ENCODE measurements around the gene TAF3. TPM values are rescaled to one million over a fixed set of nuclear protein-coding genes. Genes with fewer than 3 reads are reported as not detected.

Gene TAF3
- total RNA-seq, 1 donor from 2014 or later, result 9.1 TPM

DNA sequence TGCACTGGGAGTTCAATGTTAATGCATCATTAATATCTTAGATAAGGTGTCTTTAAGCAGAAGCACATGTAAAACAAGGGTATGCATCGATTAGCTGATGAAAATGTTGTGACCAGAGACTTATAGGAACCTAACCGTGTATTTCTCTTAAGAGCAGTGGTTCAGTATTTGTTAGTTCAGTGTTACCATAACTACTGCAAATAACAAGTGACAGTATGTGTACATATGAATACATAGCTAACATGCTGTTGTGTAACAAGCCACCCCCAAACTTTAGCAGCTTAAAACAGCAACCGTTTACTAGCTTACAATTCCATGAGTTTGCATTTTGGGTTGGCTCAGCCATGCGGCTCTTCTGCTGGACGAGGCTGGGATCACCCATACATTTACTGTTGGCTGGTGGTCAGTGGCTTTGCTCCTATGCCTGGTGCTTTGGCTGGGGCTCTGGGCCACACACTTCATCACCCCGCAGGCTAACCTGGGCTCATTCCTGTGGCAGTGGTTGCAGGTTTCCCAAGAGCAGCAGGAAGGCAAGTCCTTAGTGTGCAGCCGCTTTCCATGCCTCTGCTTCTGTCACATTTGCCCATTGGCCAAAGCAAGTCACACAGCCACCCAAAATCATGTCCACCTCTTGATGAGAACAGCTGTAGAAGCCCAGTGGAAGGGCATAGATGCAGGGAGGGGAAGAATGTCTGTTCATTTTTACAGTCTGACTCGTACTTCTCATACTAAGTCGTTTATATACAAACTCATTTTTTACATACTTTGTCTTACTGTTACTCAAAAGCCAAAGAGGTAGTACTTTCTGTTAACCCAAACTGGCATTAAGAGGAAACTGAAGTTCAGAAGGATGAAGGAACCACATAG is 132.9 kb downstream of the TAF3 start:
- no peaks in the 10 kb centered on the region for H3K27me3 Mint-ChIP-seq (ENCODE audit: unreplicated experiment)
- H3K27ac Mint-ChIP-seq (ENCODE audit: unreplicated experiment), result no peak overlapping the region
- H3K36me3 Mint-ChIP-seq (ENCODE audit: unreplicated experiment), result no peaks in the 10 kb centered on the region
- no peak overlapping the region for H3K4me3 Mint-ChIP-seq (ENCODE audit: unreplicated experiment)
- TF ChIP-seq, protein P1, sequence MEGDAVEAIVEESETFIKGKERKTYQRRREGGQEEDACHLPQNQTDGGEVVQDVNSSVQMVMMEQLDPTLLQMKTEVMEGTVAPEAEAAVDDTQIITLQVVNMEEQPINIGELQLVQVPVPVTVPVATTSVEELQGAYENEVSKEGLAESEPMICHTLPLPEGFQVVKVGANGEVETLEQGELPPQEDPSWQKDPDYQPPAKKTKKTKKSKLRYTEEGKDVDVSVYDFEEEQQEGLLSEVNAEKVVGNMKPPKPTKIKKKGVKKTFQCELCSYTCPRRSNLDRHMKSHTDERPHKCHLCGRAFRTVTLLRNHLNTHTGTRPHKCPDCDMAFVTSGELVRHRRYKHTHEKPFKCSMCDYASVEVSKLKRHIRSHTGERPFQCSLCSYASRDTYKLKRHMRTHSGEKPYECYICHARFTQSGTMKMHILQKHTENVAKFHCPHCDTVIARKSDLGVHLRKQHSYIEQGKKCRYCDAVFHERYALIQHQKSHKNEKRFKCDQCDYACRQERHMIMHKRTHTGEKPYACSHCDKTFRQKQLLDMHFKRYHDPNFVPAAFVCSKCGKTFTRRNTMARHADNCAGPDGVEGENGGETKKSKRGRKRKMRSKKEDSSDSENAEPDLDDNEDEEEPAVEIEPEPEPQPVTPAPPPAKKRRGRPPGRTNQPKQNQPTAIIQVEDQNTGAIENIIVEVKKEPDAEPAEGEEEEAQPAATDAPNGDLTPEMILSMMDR (IDR thresholded peaks at IDR 0.05), result no peak
- H3K4me1 Mint-ChIP-seq (ENCODE audit: unreplicated experiment), result peaks cover 34% of the 10 kb centered on the region
- H3K9me3 Mint-ChIP-seq (ENCODE audit: unreplicated experiment), result no peaks in the 10 kb centered on the region
- no peak for DNase-seq (ENCODE audit: extremely low spot score, unreplicated experiment)

DNA sequence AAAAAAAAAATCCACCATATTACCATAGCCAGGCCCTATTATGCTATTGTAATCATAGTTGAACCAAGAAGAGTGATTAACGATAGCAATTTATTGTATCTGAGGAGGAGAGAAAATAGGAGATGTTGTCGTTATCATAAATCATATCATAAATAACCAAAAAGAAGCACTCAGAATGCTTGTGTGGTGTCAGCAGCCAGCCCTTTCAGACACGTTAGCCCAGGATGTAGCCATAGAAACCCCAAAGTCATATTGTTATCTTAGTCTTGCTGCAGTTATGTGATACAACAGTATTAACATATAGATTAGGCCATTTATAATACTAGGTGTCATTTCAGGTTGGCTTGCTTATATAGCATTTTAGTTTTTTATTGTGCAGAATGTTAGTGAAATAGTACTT is 134.0 kb downstream of the TAF3 start:
- TF ChIP-seq, protein P1 (IDR thresholded peaks at IDR 0.05), result no peak

DNA sequence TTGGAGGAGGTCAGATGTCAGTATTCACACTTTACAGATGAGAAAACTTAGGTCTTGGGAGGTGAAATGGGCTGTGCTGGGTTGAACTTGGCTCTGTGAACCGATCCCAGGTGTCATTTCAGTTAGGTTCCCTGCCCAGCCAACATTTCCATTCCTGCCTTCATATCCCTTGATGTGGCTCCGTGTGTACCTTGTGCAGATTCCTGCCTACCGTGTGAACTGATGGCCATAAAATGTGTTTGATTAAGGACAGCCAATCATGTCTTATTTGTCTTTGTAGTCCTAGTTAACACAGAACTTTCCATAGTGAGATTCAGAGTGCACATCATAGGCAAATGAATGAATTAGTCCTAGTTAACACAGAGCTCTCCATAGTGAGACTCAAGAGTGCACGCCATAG is 135.1 kb downstream of the TAF3 start:
- H3K9me3 Mint-ChIP-seq (ENCODE audit: unreplicated experiment), result no peaks in the 10 kb centered on the region
- TF ChIP-seq, protein P1 (IDR thresholded peaks at IDR 0.05), result no peak
- no peaks in the 10 kb centered on the region for H3K27me3 Mint-ChIP-seq (ENCODE audit: unreplicated experiment)
- H3K27ac Mint-ChIP-seq (ENCODE audit: unreplicated experiment), result no peak overlapping the region
- H3K4me3 Mint-ChIP-seq (ENCODE audit: unreplicated experiment), result no peak overlapping the region
- H3K36me3 Mint-ChIP-seq (ENCODE audit: unreplicated experiment), result no peaks in the 10 kb centered on the region
- H3K4me1 Mint-ChIP-seq (ENCODE audit: unreplicated experiment), result peaks cover 30% of the 10 kb centered on the region
- DNase-seq (ENCODE audit: extremely low spot score, unreplicated experiment), result no peak

More for the DNA sequence above, 134.0 kb downstream of the TAF3 start:
- H3K36me3 Mint-ChIP-seq (ENCODE audit: unreplicated experiment), result no peaks in the 10 kb centered on the region
- no peak overlapping the region for H3K27ac Mint-ChIP-seq (ENCODE audit: unreplicated experiment)
- H3K27me3 Mint-ChIP-seq (ENCODE audit: unreplicated experiment), result no peaks in the 10 kb centered on the region
- H3K4me3 Mint-ChIP-seq (ENCODE audit: unreplicated experiment), result no peak overlapping the region
- H3K9me3 Mint-ChIP-seq (ENCODE audit: unreplicated experiment), result no peaks in the 10 kb centered on the region
- H3K4me1 Mint-ChIP-seq (ENCODE audit: unreplicated experiment), result peaks cover 39% of the 10 kb centered on the region
- no peak for DNase-seq (ENCODE audit: extremely low spot score, unreplicated experiment)

DNA sequence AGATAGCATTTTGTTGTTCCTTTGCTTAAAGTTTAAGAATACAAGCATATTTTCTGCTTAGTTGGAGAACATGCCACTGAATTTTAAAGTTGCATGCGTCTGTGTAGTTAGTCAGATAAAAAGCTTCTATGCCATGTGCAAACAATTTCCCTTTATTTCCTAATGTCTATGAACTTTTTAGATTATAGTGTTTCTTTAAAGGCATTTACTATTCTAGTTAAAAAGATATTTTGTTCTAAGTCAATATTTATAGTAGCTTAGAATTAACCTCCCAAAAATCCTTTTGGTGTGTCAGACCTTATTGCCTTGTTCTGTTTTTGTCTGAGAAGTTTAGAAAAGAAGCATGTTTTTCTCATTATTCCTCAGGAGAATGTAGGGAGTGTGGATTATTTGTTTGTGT is 137.1 kb downstream of the TAF3 start:
- no peak overlapping the region for H3K4me3 Mint-ChIP-seq (ENCODE audit: unreplicated experiment)
- H3K27me3 Mint-ChIP-seq (ENCODE audit: unreplicated experiment), result no peaks in the 10 kb centered on the region
- TF ChIP-seq, protein P1 (IDR thresholded peaks at IDR 0.05), result no peak
- H3K36me3 Mint-ChIP-seq (ENCODE audit: unreplicated experiment), result no peaks in the 10 kb centered on the region
- H3K9me3 Mint-ChIP-seq (ENCODE audit: unreplicated experiment), result no peaks in the 10 kb centered on the region
- DNase-seq (ENCODE audit: extremely low spot score, unreplicated experiment), result no peak
- H3K4me1 Mint-ChIP-seq (ENCODE audit: unreplicated experiment), result peaks cover 23% of the 10 kb centered on the region
- peak overlapping the region; percentile 67 for H3K27ac Mint-ChIP-seq (ENCODE audit: unreplicated experiment)

DNA sequence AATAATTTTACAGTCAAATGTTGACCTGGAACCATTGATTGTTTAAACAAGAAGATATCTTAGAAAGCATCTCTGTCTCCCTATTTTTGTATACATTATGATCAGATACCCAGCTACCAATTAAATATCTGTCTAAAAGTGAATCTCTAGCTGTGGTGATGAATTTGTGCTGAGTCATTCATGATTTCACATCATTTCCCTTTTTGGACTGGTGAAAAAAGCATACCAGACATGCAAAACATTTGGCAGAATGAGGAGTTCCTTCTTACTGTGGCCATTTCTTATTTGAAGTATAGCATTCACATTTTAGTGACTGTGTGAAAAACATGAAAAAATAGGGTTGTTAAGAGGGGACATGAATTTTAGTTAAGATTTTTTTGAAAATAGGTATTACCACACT is 138.2 kb downstream of the TAF3 start:
- H3K4me3 Mint-ChIP-seq (ENCODE audit: unreplicated experiment), result no peak overlapping the region
- no peaks in the 10 kb centered on the region for H3K9me3 Mint-ChIP-seq (ENCODE audit: unreplicated experiment)
- peaks cover 21% of the 10 kb centered on the region for H3K4me1 Mint-ChIP-seq (ENCODE audit: unreplicated experiment)
- no peaks in the 10 kb centered on the region for H3K36me3 Mint-ChIP-seq (ENCODE audit: unreplicated experiment)
- H3K27ac Mint-ChIP-seq (ENCODE audit: unreplicated experiment), result peak overlapping the region; percentile 65
- H3K27me3 Mint-ChIP-seq (ENCODE audit: unreplicated experiment), result no peaks in the 10 kb centered on the region
- no peak for DNase-seq (ENCODE audit: extremely low spot score, unreplicated experiment)
- TF ChIP-seq, protein P1 (IDR thresholded peaks at IDR 0.05), result no peak

All from osteocyte (in vitro differentiated cells).